ACC112 (cell line): ENCODE measurements around the gene CGB1.
"Not testable (repeated sequence)": the region's sequence is repeated elsewhere in the genome, so short reads cannot be mapped to it uniquely, and the experiment has no call there.

Source experiments
- H2AFZ ChIP-seq: fragments of 200-600 bp; sonication (generic); one replicate; pipeline ENCODE4 v1.6.0; 2017; ENCODE audit warnings: antibody characterized with exemption, low read length; ENCODE audit not compliant: unreplicated experiment
- H3K27ac ChIP-seq: fragments of 200-600 bp; sonication (generic); 2 replicates; pipeline ENCODE4 v1.5.1; 2014; ENCODE audit warnings: low read depth, mild to moderate bottlenecking, antibody characterized with exemption, low read length, moderate library complexity
- H3K27me3 ChIP-seq: fragments of 200-600 bp; sonication (generic); 2 replicates; pipeline ENCODE4 v1.6.1; 2014; ENCODE audit warnings: mild to moderate bottlenecking, antibody characterized with exemption, low read length, moderate library complexity, mixed read lengths; ENCODE audit not compliant: insufficient read depth
- H3K36me3 ChIP-seq: fragments of 200-600 bp; sonication (generic); 2 replicates; pipeline ENCODE4 v1.6.1; 2016; ENCODE audit warnings: mild to moderate bottlenecking, antibody characterized with exemption, low read length, moderate library complexity, mixed read lengths; ENCODE audit not compliant: insufficient read depth
- H3K4me1 ChIP-seq: fragments of 200-600 bp; sonication (generic); one replicate; pipeline ENCODE4 v1.6.1; 2016; ENCODE audit warnings: low read length, mixed read lengths; ENCODE audit not compliant: insufficient read depth, unreplicated experiment, control insufficient read depth
- H3K4me3 ChIP-seq: fragments of 200-600 bp; sonication (generic); 2 replicates; pipeline ENCODE4 v1.5.1; 2014; ENCODE audit warnings: mild to moderate bottlenecking, low read depth, low read length
- H3K79me2 ChIP-seq: fragments of 200-600 bp; sonication (generic); one replicate; pipeline ENCODE4 v1.6.0; 2016; ENCODE audit warnings: low read length; ENCODE audit not compliant: control insufficient read depth, unreplicated experiment, insufficient read depth

The CGB1 gene

DNA sequence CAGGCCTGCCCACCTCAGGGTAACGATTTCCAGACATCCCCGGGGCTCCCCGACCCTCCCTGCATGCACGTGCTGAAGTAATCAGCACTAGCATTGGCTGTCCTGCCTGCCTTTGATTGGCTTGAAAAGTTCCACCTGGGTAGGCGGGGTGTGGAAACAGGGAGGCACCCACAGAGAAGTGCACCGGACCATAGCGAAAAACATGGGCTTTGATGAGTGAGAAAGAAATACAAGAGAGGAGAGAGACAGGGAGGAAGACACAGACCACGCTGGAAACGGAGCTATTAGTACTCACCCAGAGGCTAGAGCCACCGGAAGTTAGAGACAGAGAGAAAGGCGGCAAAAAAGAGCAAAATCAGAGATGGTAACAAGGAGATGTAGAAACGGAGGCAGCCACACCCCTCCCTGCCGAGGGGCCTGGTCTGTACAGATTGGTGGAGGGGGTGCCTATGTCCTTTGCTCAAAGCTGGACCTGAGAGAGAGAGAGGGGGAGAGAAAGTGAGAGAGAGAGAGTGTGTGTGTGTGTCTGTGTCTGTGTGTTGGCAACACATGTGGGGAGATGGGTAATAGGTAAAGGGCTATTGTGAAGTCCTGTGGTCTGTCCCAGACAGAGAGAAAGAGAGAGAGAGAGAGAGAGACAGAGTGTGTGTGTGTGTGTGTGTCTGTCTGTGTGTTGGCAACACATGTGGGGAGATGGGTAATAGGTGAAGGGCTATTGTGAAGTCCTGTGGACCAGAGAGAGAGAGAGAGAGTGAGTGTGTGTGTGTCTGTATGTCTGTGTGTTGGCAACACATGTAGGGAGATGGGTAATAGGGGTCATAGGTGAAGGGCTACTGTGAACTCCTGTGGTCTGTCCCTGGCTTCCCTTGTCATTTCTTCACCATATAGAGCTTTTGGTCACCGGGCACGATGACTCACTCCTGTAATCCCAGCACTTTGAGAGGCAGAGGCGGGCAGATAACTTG is 15.5 kb downstream of the CGB1 start:
- Histone ChIP-seq H3K27ac (no peak overlapping the region), H3K4me3 (no peak overlapping the region), H3K36me3 (no peaks in the 10 kb centered on the region), H3K4me1 (no peaks in the 10 kb centered on the region), H2AFZ (no peak overlapping the region), H3K27me3 (no peaks in the 10 kb centered on the region), H3K79me2 (no peaks in the 10 kb centered on the region)

- Histone ChIP-seq H3K79me2 (no peaks in the 10 kb centered on the region), H3K4me1 (no peaks in the 10 kb centered on the region), H3K4me3 (no peak overlapping the region), H3K27ac (no peak overlapping the region), H2AFZ (no peak overlapping the region), H3K36me3 (no peaks in the 10 kb centered on the region), H3K27me3 (no peaks in the 10 kb centered on the region)
Measured at GRCh38 chr19:49020342-49020741, 16.4 kb downstream of the CGB1 start.

- Histone ChIP-seq H3K79me2 (no peaks in the 10 kb centered on the region), H2AFZ (peak overlapping the region; percentile 60), H3K4me3 (peak overlapping the region; percentile 71), H3K27me3 (no peaks in the 10 kb centered on the region), H3K36me3 (no peaks in the 10 kb centered on the region), H3K4me1 (no peaks in the 10 kb centered on the region), H3K27ac (no peak overlapping the region)
Measured at GRCh38 chr19:49019242-49019932, 17.3 kb downstream of the CGB1 start.

DNA sequence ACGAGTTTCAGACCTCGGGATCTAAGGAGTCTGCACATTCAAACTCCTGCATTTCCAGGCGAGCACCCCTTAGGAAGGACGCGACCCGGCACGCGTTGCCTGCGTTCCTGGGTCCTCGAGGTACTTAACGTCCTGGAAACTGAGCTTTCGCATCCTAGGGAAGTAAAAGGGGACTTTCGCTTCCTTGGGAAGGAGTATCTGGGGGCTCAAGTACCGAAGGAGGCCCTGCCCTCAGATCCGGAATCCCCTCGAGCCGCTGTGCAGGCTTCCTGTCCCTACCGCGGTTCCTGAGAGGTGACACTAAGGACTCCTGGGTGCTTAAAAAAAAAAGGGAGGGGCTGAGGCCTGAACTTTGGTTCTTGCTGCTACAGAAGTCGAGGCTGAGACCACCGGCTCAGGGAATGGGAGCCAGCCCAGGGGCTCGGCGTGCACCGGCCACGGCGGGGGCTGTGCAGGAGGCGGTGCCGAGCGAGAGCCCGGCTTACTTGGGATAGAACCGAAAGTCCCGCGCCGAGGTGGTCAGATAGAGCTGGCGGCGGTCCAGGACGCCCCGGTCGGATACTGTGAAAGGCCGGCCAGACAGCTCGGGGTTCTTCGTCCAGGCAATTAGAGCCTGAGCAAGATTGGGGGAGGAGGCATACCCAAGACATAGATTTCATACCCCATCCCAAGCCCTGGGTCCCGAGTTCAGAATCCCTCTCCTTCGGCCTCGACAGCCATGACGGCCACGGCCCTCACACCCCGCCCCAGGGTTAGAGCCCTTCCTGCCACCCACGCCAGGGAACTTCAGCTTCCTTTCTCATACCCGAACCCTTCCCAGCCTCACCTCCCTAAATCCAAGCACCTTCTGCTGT is 18.1 kb downstream of the CGB1 start:
- H3K4me3 ChIP-seq = peak overlapping the region; percentile 71
- not testable (repeated sequence) for H3K27ac ChIP-seq, H3K79me2 ChIP-seq, H3K4me1 ChIP-seq, H3K27me3 ChIP-seq, H3K36me3 ChIP-seq
- H2AFZ ChIP-seq = peak overlapping the region; percentile 60

GRCh38 chr19:49017666-49018351 is 18.9 kb downstream of the CGB1 start:
- no peak overlapping the region for H2AFZ ChIP-seq
- peak overlapping the region; percentile 71 for H3K4me3 ChIP-seq
- H3K36me3 ChIP-seq = no peaks in the 10 kb centered on the region
- H3K27ac ChIP-seq = no peak overlapping the region
- no peaks in the 10 kb centered on the region for H3K4me1 ChIP-seq
- no peaks in the 10 kb centered on the region for H3K79me2 ChIP-seq
- no peaks in the 10 kb centered on the region for H3K27me3 ChIP-seq

GRCh38 chr19:49017041-49017665 is 19.5 kb downstream of the CGB1 start, which contains the start of gene LHB:
LHB (minus strand) TSS chr19:49017091; CDS start chr19:49017081, 10 bp downstream.
- no peaks in the 10 kb centered on the region for H3K4me1 ChIP-seq
- H3K79me2 ChIP-seq = no peaks in the 10 kb centered on the region
- H3K4me3 ChIP-seq = peak within 1 kb of the TSS; percentile 71
- no peaks in the 10 kb centered on the region for H3K36me3 ChIP-seq
- H2AFZ ChIP-seq = no peak within 1 kb of the TSS
- H3K27ac ChIP-seq = no peak within 1 kb of the TSS
- no peaks in the 10 kb centered on the region for H3K27me3 ChIP-seq

GRCh38 chr19:49016067-49016839 is 20.4 kb downstream of the CGB1 start:
- Histone ChIP-seq H3K79me2 (no peaks in the 10 kb centered on the region), H3K4me3 (no peak overlapping the region), H2AFZ (no peak overlapping the region), H3K4me1 (no peaks in the 10 kb centered on the region), H3K27ac (no peak overlapping the region), H3K36me3 (no peaks in the 10 kb centered on the region), H3K27me3 (no peaks in the 10 kb centered on the region)

GRCh38 chr19:49014870-49015255 is 21.8 kb downstream of the CGB1 start:
- Histone ChIP-seq H3K4me3 (no peak overlapping the region), H2AFZ (no peak overlapping the region), H3K36me3 (no peaks in the 10 kb centered on the region), H3K4me1 (no peaks in the 10 kb centered on the region), H3K79me2 (no peaks in the 10 kb centered on the region), H3K27ac (no peak overlapping the region), H3K27me3 (no peaks in the 10 kb centered on the region)

DNA sequence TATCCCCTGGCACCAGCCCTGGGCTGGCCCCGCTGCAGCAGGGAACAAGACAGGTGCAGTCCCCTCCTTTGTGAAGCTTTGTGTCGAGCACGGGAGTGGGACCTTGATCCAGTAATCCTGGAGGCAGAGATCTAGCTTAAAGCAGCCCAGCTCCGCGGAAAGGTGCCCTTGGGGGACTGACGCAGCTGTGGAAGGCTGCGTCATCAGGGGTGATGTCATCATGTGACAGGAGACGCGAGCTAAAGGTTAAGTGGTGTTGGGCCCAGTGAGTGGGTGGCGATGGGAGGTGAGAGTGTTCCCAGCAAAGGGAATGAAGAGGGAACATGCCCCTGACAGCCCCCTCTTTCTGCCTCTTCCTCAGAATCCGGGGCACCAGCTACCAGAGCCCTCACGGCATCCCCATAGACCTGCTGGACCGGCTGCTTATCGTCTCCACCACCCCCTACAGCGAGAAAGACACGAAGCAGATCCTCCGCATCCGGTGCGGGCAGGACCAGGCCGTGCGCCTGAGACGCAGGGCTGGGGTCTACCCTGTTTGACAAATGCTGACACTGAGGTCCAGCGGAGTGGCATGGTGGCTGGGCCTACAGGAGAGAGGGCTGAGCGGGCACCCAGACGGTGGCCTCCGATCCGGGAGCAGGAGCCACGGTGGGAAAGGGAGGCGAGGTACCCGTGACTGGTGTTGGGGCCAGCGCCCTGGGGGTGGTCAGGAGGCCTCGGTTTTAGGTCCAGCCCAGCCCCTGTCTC is 22.4 kb downstream of the CGB1 start:
- H2AFZ ChIP-seq = no peak overlapping the region
- H3K27me3 ChIP-seq = no peaks in the 10 kb centered on the region
- no peaks in the 10 kb centered on the region for H3K4me1 ChIP-seq
- no peak overlapping the region for H3K4me3 ChIP-seq
- H3K36me3 ChIP-seq = no peaks in the 10 kb centered on the region
- H3K27ac ChIP-seq = no peak overlapping the region
- H3K79me2 ChIP-seq = no peaks in the 10 kb centered on the region
